Measurements from ENCODE around the gene COBL.
A peak's percentile ranks its signal among the peaks of the same experiment; 100 is the strongest.

COBL gene

GRCh38 chr7:51046482-51046881 is 270.1 kb downstream of the COBL start:
- ATAC-seq (ENCODE audit: low read depth) = no peak
- peak overlapping the region; percentile 34 for H3K27ac ChIP-seq (ENCODE audit: poor library complexity, severe bottlenecking)
- H3K4me3 ChIP-seq (ENCODE audit: severe bottlenecking) = no peak overlapping the region
- TF ChIP-seq CTCF (IDR thresholded peaks at IDR 0.05; ENCODE audit: poor library complexity, severe bottlenecking) = no peak
- no peaks in the 10 kb centered on the region for H3K9me3 ChIP-seq (ENCODE audit: severe bottlenecking)
- peaks cover 14% of the 10 kb centered on the region for H3K4me1 ChIP-seq (ENCODE audit: insufficient read depth, poor library complexity, severe bottlenecking)
- H3K27me3 ChIP-seq (ENCODE audit: insufficient read depth, poor library complexity, severe bottlenecking) = peaks cover 25% of the 10 kb centered on the region
- DNase-seq (ENCODE audit: low spot score) = no peak
- H3K36me3 ChIP-seq (ENCODE audit: low read depth) = no peaks in the 10 kb centered on the region

GRCh38 chr7:51046103-51046466 is 270.5 kb downstream of the COBL start:
- Histone ChIP-seq H3K9me3 (ENCODE audit: severe bottlenecking) (no peaks in the 10 kb centered on the region), H3K27ac (ENCODE audit: poor library complexity, severe bottlenecking) (peak overlapping the region; percentile 34), H3K4me1 (ENCODE audit: insufficient read depth, poor library complexity, severe bottlenecking) (peaks cover 14% of the 10 kb centered on the region), H3K27me3 (ENCODE audit: insufficient read depth, poor library complexity, severe bottlenecking) (peaks cover 25% of the 10 kb centered on the region), H3K36me3 (ENCODE audit: low read depth) (no peaks in the 10 kb centered on the region), H3K4me3 (ENCODE audit: severe bottlenecking) (no peak overlapping the region)
- DNase-seq (ENCODE audit: low spot score) (no peak), ATAC-seq (ENCODE audit: low read depth) (peak; percentile 57)
- no peak for TF ChIP-seq CTCF (IDR thresholded peaks at IDR 0.05; ENCODE audit: poor library complexity, severe bottlenecking)

GRCh38 chr7:51045319-51046102 is 271.1 kb downstream of the COBL start:
- Histone ChIP-seq H3K4me3 (ENCODE audit: severe bottlenecking) (no peak overlapping the region), H3K27ac (ENCODE audit: poor library complexity, severe bottlenecking) (peak overlapping the region; percentile 34), H3K4me1 (ENCODE audit: insufficient read depth, poor library complexity, severe bottlenecking) (peaks cover 14% of the 10 kb centered on the region), H3K36me3 (ENCODE audit: low read depth) (no peaks in the 10 kb centered on the region), H3K9me3 (ENCODE audit: severe bottlenecking) (no peaks in the 10 kb centered on the region), H3K27me3 (ENCODE audit: insufficient read depth, poor library complexity, severe bottlenecking) (peaks cover 25% of the 10 kb centered on the region)
- no peak for DNase-seq (ENCODE audit: low spot score)
- no peak for TF ChIP-seq CTCF (IDR thresholded peaks at IDR 0.05; ENCODE audit: poor library complexity, severe bottlenecking)
- peak; percentile 94 for ATAC-seq (ENCODE audit: low read depth)

- peaks cover 14% of the 10 kb centered on the region for H3K4me1 ChIP-seq (ENCODE audit: insufficient read depth, poor library complexity, severe bottlenecking)
- ATAC-seq (ENCODE audit: low read depth) (no peak), DNase-seq (ENCODE audit: low spot score) (no peak)
- no peaks in the 10 kb centered on the region for H3K9me3 ChIP-seq (ENCODE audit: severe bottlenecking)
- no peak for TF ChIP-seq CTCF (IDR thresholded peaks at IDR 0.05; ENCODE audit: poor library complexity, severe bottlenecking)
- H3K27me3 ChIP-seq (ENCODE audit: insufficient read depth, poor library complexity, severe bottlenecking) = peaks cover 8% of the 10 kb centered on the region
- no peak overlapping the region for H3K27ac ChIP-seq (ENCODE audit: poor library complexity, severe bottlenecking)
- H3K4me3 ChIP-seq (ENCODE audit: severe bottlenecking) = no peak overlapping the region
- H3K36me3 ChIP-seq (ENCODE audit: low read depth) = no peaks in the 10 kb centered on the region
Measured at GRCh38 chr7:51043461-51043860, 273.1 kb downstream of the COBL start.

- H3K36me3 ChIP-seq (ENCODE audit: low read depth) = no peaks in the 10 kb centered on the region
- H3K4me3 ChIP-seq (ENCODE audit: severe bottlenecking) = no peak overlapping the region
- DNase-seq (ENCODE audit: low spot score) = no peak
- H3K9me3 ChIP-seq (ENCODE audit: severe bottlenecking) = no peaks in the 10 kb centered on the region
- no peak for ATAC-seq (ENCODE audit: low read depth)
- no peak overlapping the region for H3K27ac ChIP-seq (ENCODE audit: poor library complexity, severe bottlenecking)
- no peak for TF ChIP-seq CTCF (IDR thresholded peaks at IDR 0.05; ENCODE audit: poor library complexity, severe bottlenecking)
- peaks cover 6% of the 10 kb centered on the region for H3K4me1 ChIP-seq (ENCODE audit: insufficient read depth, poor library complexity, severe bottlenecking)
- H3K27me3 ChIP-seq (ENCODE audit: insufficient read depth, poor library complexity, severe bottlenecking) = peaks cover 5% of the 10 kb centered on the region
Measured at GRCh38 chr7:51040787-51041186, 275.8 kb downstream of the COBL start.
